T-helper 2 cell treated with Interferon-gamma antibody and Interleukin-4, amounts not matched to agents 5 μg/mL and 100 μg/mL, for 36 hours (primary cell): ENCODE results near the gene NEUROD4.
"Not testable (repeated sequence)": the region's sequence is repeated elsewhere in the genome, so short reads cannot be mapped to it uniquely, and the experiment has no call there.

Experiments
- DNase-seq: peaks from one replicate; pipeline ENCODE4 v3.0.0; 2021; ENCODE audit warnings: low spot score
- H3K27ac Mint-ChIP-seq: one replicate; pipeline ENCODE4 v1.8.0; 2021; ENCODE audit warnings: mild to moderate bottlenecking, mixed read lengths
- H3K27me3 Mint-ChIP-seq: one replicate; pipeline ENCODE4 v1.8.0; 2021; ENCODE audit warnings: low read depth, mixed read lengths
- H3K36me3 Mint-ChIP-seq: one replicate; pipeline ENCODE4 v1.8.0; 2021; ENCODE audit warnings: low read depth, mixed read lengths
- H3K4me1 Mint-ChIP-seq: one replicate; pipeline ENCODE4 v1.8.0; 2021; ENCODE audit warnings: low read depth, mixed read lengths
- H3K4me3 Mint-ChIP-seq: one replicate; pipeline ENCODE4 v1.8.0; 2022; ENCODE audit warnings: mild to moderate bottlenecking, moderate library complexity, mixed read lengths
- H3K9me3 Mint-ChIP-seq: one replicate; pipeline ENCODE4 v1.8.0; 2021; ENCODE audit warnings: mixed read lengths

The NEUROD4 gene

DNA sequence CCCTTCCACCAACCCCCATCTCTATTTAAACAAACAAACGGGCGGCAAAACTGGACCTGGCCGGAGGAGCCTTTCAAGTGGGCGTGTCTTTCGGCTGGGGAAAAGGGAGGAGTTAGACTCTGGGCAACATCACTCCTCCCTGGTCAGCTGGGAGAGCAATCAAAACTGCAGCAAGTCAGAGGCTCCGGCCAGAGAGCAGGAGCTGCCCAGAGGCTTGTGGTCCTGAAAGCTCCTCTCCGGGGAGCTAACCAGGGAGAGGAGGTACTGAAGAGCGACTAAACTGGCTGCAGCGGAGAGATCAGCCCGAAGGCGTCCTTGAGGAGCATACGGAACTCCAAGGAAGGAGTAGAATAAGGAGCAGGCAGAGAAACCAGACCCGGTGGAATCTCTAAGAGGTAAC, at the start of gene NEUROD4:
TSS of gene NEUROD4 (plus strand) at position 191 of the 400 bp plus-strand sequence. CDS start 6,466 bp downstream, outside the sequence.
- H3K36me3 Mint-ChIP-seq, result no peaks in the 10 kb centered on the region
- H3K27me3 Mint-ChIP-seq, result peaks cover 66% of the 10 kb centered on the region
- no peak within 1 kb of the TSS for H3K27ac Mint-ChIP-seq
- no peak within 1 kb of the TSS for H3K4me3 Mint-ChIP-seq
- no peaks in the 10 kb centered on the region for H3K9me3 Mint-ChIP-seq
- DNase-seq, result no peak
- no peaks in the 10 kb centered on the region for H3K4me1 Mint-ChIP-seq

- H3K9me3 Mint-ChIP-seq, result no peaks in the 10 kb centered on the region
- H3K27me3 Mint-ChIP-seq, result no peaks in the 10 kb centered on the region
- H3K27ac Mint-ChIP-seq, result peak overlapping the region; percentile 60
- peaks cover 82% of the 10 kb centered on the region for H3K36me3 Mint-ChIP-seq
- no peak for DNase-seq
- peaks cover 81% of the 10 kb centered on the region for H3K4me1 Mint-ChIP-seq
- peak overlapping the region; percentile 49 for H3K4me3 Mint-ChIP-seq
Measured at GRCh38 chr12:54970741-54971140, 49.0 kb upstream of the NEUROD4 start.

DNA sequence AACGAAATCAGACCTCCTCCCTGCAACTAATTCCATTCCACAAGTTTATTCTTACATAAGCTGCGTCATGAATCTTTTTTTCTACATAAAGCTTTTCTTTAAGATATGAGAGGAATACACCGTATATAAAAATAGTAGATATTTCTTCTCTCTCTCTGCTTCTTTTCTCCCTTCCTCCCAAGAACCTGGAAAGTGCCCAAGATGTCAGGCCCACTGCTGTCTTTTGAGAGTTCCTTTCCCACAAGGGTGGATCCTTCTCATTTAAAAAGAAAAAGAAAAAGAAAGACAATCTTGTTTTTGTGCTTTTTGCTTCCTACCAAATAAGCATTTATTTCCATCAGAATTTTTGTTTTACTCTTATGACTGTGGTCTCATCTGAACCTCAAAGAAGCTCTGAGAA, 46.2 kb upstream of the NEUROD4 start:
- H3K36me3 Mint-ChIP-seq, result peaks cover 77% of the 10 kb centered on the region
- H3K4me3 Mint-ChIP-seq, result peak overlapping the region; percentile 94
- DNase-seq, result no peak
- H3K27ac Mint-ChIP-seq, result peak overlapping the region; percentile 69
- H3K27me3 Mint-ChIP-seq, result no peaks in the 10 kb centered on the region
- peaks cover 81% of the 10 kb centered on the region for H3K4me1 Mint-ChIP-seq
- H3K9me3 Mint-ChIP-seq, result no peaks in the 10 kb centered on the region

DNA sequence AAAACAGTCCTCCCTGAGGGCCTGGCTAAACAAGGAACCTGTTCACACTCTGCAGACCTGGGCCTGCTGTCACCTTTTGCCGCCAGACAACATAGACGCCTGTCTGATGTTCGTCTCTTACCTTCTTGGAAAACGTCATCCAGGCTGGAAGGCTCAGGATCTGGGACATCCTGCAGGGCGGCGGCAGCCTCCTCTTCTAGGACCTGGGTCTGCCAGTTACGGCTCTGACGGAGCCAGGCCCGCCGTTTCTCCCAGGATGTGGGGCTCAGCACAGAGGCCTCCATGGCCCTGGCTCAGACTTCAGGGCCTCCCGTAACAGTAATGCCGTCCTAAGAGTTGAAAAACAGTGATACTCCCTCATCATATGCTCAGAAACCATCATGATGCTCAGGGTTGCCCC, 45.5 kb upstream of the NEUROD4 start:
- H3K4me1 Mint-ChIP-seq, result peaks cover 86% of the 10 kb centered on the region
- DNase-seq, result no peak
- H3K4me3 Mint-ChIP-seq, result peak overlapping the region; percentile 94
- H3K27ac Mint-ChIP-seq, result peak overlapping the region; percentile 69
- no peaks in the 10 kb centered on the region for H3K27me3 Mint-ChIP-seq
- peaks cover 84% of the 10 kb centered on the region for H3K36me3 Mint-ChIP-seq
- H3K9me3 Mint-ChIP-seq, result no peaks in the 10 kb centered on the region

GRCh38 chr12:54975272-54975671, 44.5 kb upstream of the NEUROD4 start:
- H3K27ac Mint-ChIP-seq, result peak overlapping the region; percentile 56
- peak overlapping the region; percentile 94 for H3K4me3 Mint-ChIP-seq
- peaks cover 91% of the 10 kb centered on the region for H3K4me1 Mint-ChIP-seq
- no peak for DNase-seq
- H3K9me3 Mint-ChIP-seq, result no peaks in the 10 kb centered on the region
- H3K36me3 Mint-ChIP-seq, result peaks cover 92% of the 10 kb centered on the region
- no peaks in the 10 kb centered on the region for H3K27me3 Mint-ChIP-seq

- Mint-ChIP-seq H3K4me1 (peaks cover 89% of the 10 kb centered on the region), H3K9me3 (no peaks in the 10 kb centered on the region), H3K4me3 (peak overlapping the region; percentile 94), H3K27me3 (no peaks in the 10 kb centered on the region), H3K27ac (peak overlapping the region; percentile 70), H3K36me3 (peaks cover 92% of the 10 kb centered on the region)
- DNase-seq, result no peak
Measured at GRCh38 chr12:54975875-54976274, 43.9 kb upstream of the NEUROD4 start.

DNA sequence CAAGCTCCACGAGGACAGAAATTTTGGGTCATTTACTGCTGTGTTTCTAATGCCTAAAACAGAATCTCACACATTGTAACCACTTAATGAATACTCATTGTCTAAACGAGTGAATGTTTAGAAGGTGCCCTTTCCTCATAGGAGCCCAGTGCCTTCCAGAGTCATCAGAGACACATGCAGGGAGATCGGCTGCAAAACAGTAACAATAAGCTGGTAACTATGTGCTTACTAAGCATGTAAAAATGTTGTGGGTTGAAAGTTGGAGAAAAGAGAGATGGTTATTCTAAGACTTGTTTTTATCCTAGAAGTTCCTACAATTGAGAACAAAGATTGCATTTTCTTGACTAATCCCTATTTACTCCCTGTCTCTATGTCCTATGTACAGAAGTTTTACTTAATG, 42.6 kb upstream of the NEUROD4 start:
- peaks cover 91% of the 10 kb centered on the region for H3K36me3 Mint-ChIP-seq

DNA sequence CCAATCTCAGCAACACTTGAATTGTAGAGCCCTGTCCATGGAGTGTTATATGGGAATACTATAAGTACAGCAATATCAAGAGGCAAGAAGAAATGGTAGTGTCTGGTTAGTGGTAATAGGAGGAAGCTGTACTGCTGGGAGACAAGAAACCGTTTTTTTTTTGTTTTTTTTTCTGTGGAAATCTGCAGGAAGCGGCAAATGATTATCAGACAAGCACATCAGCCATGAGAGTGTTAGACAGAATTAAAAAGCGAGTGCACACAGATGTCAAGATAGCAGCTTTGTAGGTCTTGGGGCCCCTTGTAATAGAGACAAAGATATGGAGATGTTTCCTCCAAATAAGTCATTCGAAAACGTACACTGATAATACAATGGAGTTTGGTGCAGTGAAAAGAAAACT, 41.9 kb upstream of the NEUROD4 start:
- Mint-ChIP-seq H3K4me1 (peaks cover 87% of the 10 kb centered on the region), H3K4me3 (peak overlapping the region; percentile 94), H3K36me3 (peaks cover 92% of the 10 kb centered on the region), H3K27ac (peak overlapping the region; percentile 80), H3K9me3 (no peaks in the 10 kb centered on the region), H3K27me3 (no peaks in the 10 kb centered on the region)
- peak; percentile 42 for DNase-seq

More for the DNA sequence above, 42.6 kb upstream of the NEUROD4 start:
- Mint-ChIP-seq H3K27me3 (no peaks in the 10 kb centered on the region), H3K9me3 (no peaks in the 10 kb centered on the region), H3K4me1 (peaks cover 88% of the 10 kb centered on the region), H3K4me3 (peak overlapping the region; percentile 94), H3K27ac (peak overlapping the region; percentile 80)
- DNase-seq, result no peak

DNA sequence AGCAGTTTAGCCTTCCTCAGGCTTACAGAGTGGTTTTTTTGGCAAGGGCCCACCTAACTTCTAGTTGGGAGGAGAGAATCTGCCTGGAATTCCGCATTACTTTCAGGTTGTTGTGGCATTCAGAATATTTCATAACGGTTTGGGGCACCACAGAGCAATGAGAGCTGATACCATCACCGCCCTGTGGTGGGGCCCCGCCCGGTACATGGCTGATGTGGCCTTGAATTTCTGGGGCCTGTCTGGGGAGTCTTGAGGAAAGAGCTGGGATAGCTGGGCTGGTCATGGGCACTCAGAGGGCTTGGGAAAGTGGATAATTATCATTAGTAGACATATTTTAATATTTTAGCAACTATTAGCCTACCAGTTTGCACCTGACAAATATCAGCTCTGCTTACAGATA, 39.4 kb upstream of the NEUROD4 start:
- Mint-ChIP-seq H3K27ac (peak overlapping the region; percentile 88), H3K27me3 (no peaks in the 10 kb centered on the region), H3K4me1 (peaks cover 72% of the 10 kb centered on the region), H3K36me3 (peaks cover 88% of the 10 kb centered on the region), H3K4me3 (peak overlapping the region; percentile 94), H3K9me3 (no peaks in the 10 kb centered on the region)
- peak; percentile 57 for DNase-seq

DNA sequence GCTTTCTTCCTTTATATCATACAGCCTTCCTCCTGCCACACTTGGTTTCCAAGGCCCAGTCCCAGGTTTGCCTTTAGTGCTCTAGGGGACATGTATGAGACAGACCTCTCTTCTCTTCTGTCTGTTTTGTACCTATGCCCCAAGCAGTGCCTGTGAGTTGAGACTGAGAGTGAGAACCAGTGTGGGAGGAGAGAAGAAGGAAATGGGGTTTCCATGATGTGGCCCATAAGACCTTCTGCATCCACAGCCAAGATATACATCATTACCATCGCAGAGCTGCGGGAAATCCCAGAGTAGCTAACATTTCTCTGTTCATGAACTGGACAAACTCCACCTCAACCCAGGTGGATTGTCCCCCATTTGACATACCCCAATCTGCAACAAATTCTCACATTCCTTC, 38.0 kb upstream of the NEUROD4 start:
- H3K9me3 Mint-ChIP-seq, result peaks cover 1% of the 10 kb centered on the region
- peak overlapping the region; percentile 94 for H3K4me3 Mint-ChIP-seq
- peak overlapping the region; percentile 88 for H3K27ac Mint-ChIP-seq
- peaks cover 77% of the 10 kb centered on the region for H3K36me3 Mint-ChIP-seq
- H3K27me3 Mint-ChIP-seq, result no peaks in the 10 kb centered on the region
- H3K4me1 Mint-ChIP-seq, result peaks cover 71% of the 10 kb centered on the region
- DNase-seq, result peak; percentile 73

GRCh38 chr12:54983536-54984101, 36.2 kb upstream of the NEUROD4 start:
- DNase-seq, result peak; percentile 53
- Mint-ChIP-seq H3K36me3 (peaks cover 66% of the 10 kb centered on the region), H3K4me3 (peak overlapping the region; percentile 94), H3K4me1 (peaks cover 68% of the 10 kb centered on the region), H3K9me3 (peaks cover 6% of the 10 kb centered on the region), H3K27ac (peak overlapping the region; percentile 88), H3K27me3 (no peaks in the 10 kb centered on the region)

DNA sequence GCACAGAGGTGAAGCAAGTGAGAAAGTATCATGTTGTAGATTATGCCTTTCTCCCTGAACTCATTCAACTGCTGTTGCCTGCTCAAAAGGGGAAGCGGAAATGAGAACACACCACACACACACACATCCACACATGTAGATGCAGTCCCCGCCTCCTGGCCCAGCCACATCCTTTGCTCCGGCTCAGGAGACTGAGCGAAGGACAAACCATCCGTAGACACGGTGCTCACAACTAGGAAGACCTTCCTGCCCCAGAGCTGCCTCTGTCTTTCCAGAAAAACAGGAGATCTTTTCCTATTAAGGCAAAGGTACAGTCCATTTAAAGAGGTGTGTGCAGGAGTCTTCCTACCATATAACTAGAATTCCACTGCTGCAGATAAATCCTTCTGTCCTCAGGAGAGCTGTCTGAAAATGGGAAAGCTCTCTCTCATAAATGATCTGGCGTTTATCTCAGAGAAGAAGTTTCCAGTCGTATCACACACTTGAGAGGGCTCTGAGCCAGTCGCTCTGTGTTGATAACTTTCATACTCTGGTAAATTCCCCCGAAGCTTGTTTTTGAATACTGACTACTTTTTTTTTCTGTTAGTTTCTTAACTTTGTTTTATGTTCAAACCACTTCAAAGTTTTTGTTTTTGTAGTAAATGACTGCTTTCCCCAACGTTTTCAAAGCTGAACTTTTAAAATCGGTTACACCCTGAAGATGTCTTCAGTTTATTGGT, 35.0 kb upstream of the NEUROD4 start, which contains the start of gene TESPA1:
TSS of gene TESPA1 (minus strand) at position 105 of the 719 bp plus-strand sequence. CDS start 10,200 bp downstream, outside the sequence.
- Mint-ChIP-seq H3K4me3 (peak within 1 kb of the TSS; percentile 94), H3K9me3 (peaks cover 6% of the 10 kb centered on the region), H3K4me1 (peaks cover 66% of the 10 kb centered on the region), H3K36me3 (peaks cover 54% of the 10 kb centered on the region), H3K27ac (peak within 1 kb of the TSS; percentile 88), H3K27me3 (no peaks in the 10 kb centered on the region)
- DNase-seq, result peak; percentile 88

DNA sequence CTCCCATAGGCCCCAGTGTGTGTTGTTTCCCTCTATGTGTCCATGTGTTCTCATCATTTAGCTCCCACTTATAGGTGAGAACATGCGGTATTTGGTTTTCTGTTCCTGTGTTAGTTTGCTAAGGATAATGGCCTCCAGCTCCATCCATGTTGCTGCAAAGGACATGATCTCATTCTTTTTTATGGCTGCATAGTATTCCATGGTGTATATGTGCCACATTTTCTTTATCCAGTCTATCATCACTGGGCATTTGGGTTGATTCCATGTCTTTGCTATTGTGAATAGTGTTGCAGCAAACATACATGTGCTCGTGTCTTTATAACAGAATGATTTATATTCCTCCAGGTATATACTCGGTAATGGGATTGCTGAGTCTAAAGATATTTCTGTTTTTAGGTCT, 33.0 kb upstream of the NEUROD4 start:
- H3K27me3 Mint-ChIP-seq, DNase-seq, H3K9me3 Mint-ChIP-seq: not testable (repeated sequence)
- H3K4me1 Mint-ChIP-seq, result peaks cover 68% of the 10 kb centered on the region
- peaks cover 36% of the 10 kb centered on the region for H3K36me3 Mint-ChIP-seq
- H3K4me3 Mint-ChIP-seq, result peak overlapping the region; percentile 55
- H3K27ac Mint-ChIP-seq, result peak overlapping the region; percentile 46

GRCh38 chr12:54987611-54988231, 32.1 kb upstream of the NEUROD4 start:
- Mint-ChIP-seq H3K27ac (peak overlapping the region; percentile 58), H3K27me3 (no peaks in the 10 kb centered on the region), H3K4me1 (peaks cover 65% of the 10 kb centered on the region), H3K36me3 (peaks cover 27% of the 10 kb centered on the region), H3K4me3 (peak overlapping the region; percentile 52), H3K9me3 (peaks cover 6% of the 10 kb centered on the region)
- DNase-seq, result no peak
